Gastroesophageal sphincter (tissue), 4 donors: ENCODE data around the gene VSTM5. TPM values are rescaled to one million over a fixed set of nuclear protein-coding genes. Genes with fewer than 3 reads are reported as not detected.

ENCODE experiments used
- ATAC-seq: fragments of 150-250 bp; one replicate; pipeline ENCODE4 v1.9.1; 2016; ENCODE audit warnings: mild to moderate bottlenecking, moderate library complexity
- H3K27ac ChIP-seq, 4 donors: fragments of 200-600 bp; sonication (generic) in 3 of 4; 1 replicate in 3 of 4; 2 replicates in 1 of 4; pipeline ENCODE4 v1.5.1; 2016 to 2019
- H3K27me3 ChIP-seq: fragments of 200-600 bp; sonication (generic); one replicate; pipeline ENCODE4 v1.5.1; 2019
- H3K36me3 ChIP-seq, 2 donors: fragments of 200-600 bp; sonication (generic); one replicate each; pipeline ENCODE4 v1.5.1; 2019; ENCODE audit warnings: control low read depth in 1 of 2
- H3K4me1 ChIP-seq, 3 donors: fragments of 200-600 bp; sonication (generic); 1 replicate in 2 of 3; 2 replicates in 1 of 3; pipeline ENCODE4 v1.5.1; 2016 to 2019; ENCODE audit warnings: control low read depth in 2 of 3
- H3K4me3 ChIP-seq, 2 donors: fragments of 200-600 bp; sonication (generic); one replicate each; pipeline ENCODE4 v1.5.1; 2019; ENCODE audit warnings: mild to moderate bottlenecking in 1 of 2, moderate library complexity in 1 of 2
- H3K9me3 ChIP-seq, 3 donors: fragments of 200-600 bp; sonication (generic); one replicate each; pipeline ENCODE4 v1.5.1; 2017 to 2019; ENCODE audit warnings: control low read depth in 2 of 3
- EP300 ChIP-seq: sonication (generic); formaldehyde crosslinking; IDR thresholded peaks from one replicate; pipeline ENCODE4 v1.6.1; 2017; ENCODE audit warnings: antibody characterized with exemption, mild to moderate bottlenecking
- POLR2A ChIP-seq, 2 donors: fragments of 450-650 bp; IDR thresholded peaks; one replicate each; pipeline ENCODE4 v1.6.1; 2017; ENCODE audit warnings: antibody characterized with exemption in 2 of 2, mild to moderate bottlenecking in 2 of 2, moderate library complexity in 1 of 2
- POLR2AphosphoS5 ChIP-seq: sonication (generic); formaldehyde crosslinking; IDR thresholded peaks from one replicate; pipeline ENCODE4 v1.6.1; 2017; ENCODE audit warnings: antibody characterized with exemption
- WGBS, 2 donors: methylation state at CpG; one replicate each; pipeline ENCODE4 v1.1.5; 2018; ENCODE audit warnings: low coverage in 1 of 2; 5-methylcytosine and 5-hydroxymethylcytosine counted together
- total RNA-seq, 4 donors: library from RNA; depleted of rRNA; stranded (reverse); fragments of >200 nt; gene quantifications; one replicate each; pipeline ENCODE4 v1.1.0, GENCODE V29; 2016
- TF ChIP-seq, protein P1 (sequence below), 4 experiments: fragments of 200-600 bp in 2 of 4; fragments of 450-650 bp in 2 of 4; sonication (generic) in 1 of 4; IDR thresholded peaks; one replicate each; pipeline ENCODE4 v1.5.1; 2017 to 2019; ENCODE audit warnings: antibody characterized with exemption in 4 of 4, mild to moderate bottlenecking in 2 of 4, moderate library complexity in 2 of 4

Gene VSTM5
- total RNA-seq, 4 donors from 2014 or later, result 0.13 TPM; not detected in 3

DNA sequence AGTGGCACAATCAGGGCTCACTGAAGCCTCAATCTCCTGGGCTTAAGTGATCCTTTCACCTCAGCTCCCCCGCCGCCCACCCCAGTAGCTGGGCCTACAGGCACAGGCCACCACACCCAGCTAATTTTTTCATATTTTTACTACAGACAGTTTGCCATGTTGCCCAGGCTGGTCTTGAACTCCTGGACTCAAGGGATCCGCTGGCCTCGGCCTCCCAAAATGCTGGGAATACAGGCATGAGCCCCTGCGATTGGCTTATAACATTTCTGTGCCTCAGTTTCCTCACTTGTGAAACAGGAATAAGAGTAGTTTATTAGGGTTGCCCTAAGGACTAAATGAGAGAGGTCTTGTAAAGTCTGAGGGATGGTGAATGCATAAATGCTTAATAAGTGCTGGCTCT, 1.2 kb downstream of the VSTM5 start:
- whole genome bisulfite sequencing, 2 donors, result 100% methylated on average over 2 of the region's 5 CpGs; no CpG with 5 or more reads in 1 of the 2 donors
- no peak for ATAC-seq
- TF ChIP-seq EP300 (no peak), POLR2AphosphoS5 (no peak), POLR2A (IDR thresholded peaks at IDR 0.05) (no peak)
- TF ChIP-seq, protein P1, sequence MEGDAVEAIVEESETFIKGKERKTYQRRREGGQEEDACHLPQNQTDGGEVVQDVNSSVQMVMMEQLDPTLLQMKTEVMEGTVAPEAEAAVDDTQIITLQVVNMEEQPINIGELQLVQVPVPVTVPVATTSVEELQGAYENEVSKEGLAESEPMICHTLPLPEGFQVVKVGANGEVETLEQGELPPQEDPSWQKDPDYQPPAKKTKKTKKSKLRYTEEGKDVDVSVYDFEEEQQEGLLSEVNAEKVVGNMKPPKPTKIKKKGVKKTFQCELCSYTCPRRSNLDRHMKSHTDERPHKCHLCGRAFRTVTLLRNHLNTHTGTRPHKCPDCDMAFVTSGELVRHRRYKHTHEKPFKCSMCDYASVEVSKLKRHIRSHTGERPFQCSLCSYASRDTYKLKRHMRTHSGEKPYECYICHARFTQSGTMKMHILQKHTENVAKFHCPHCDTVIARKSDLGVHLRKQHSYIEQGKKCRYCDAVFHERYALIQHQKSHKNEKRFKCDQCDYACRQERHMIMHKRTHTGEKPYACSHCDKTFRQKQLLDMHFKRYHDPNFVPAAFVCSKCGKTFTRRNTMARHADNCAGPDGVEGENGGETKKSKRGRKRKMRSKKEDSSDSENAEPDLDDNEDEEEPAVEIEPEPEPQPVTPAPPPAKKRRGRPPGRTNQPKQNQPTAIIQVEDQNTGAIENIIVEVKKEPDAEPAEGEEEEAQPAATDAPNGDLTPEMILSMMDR (IDR thresholded peaks at IDR 0.05), result no peak
- Histone ChIP-seq H3K4me1 (peaks cover 0 to 18% (median 0%) of the 10 kb centered on the region in 3 donors), H3K36me3 (no peaks in the 10 kb centered on the region), H3K27ac (no peak overlapping the region), H3K9me3 (no peaks in the 10 kb centered on the region), H3K4me3 (no peak overlapping the region), H3K27me3 (no peaks in the 10 kb centered on the region)

DNA sequence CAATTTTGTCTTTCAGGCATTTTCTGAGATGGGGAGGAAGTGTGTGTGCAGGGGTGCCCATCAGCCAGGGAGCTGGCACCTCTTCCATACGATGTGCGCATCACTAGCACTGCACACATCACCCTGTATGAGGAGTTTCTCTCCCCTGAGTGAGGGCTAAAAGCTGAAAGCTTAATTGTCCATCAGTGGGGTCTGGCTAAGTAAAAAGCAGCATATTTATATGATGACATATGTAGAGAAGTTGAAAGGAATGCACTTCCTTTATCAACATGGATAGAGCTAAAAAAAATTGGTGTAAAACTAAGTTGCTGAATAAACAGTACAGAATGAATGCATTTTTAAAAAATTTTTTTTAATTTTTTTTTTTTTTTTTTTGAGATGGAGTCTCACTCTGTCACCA, 4.0 kb downstream of the VSTM5 start:
- Histone ChIP-seq H3K27ac (no peak overlapping the region), H3K4me3 (no peak overlapping the region), H3K4me1 (peaks cover 0 to 18% (median 0%) of the 10 kb centered on the region in 3 donors), H3K27me3 (no peaks in the 10 kb centered on the region), H3K9me3 (no peaks in the 10 kb centered on the region), H3K36me3 (no peaks in the 10 kb centered on the region)
- TF ChIP-seq POLR2A (IDR thresholded peaks at IDR 0.05), result no peak
- no peak for TF ChIP-seq POLR2AphosphoS5
- no peak for TF ChIP-seq EP300
- TF ChIP-seq, protein P1 (IDR thresholded peaks at IDR 0.05), result no peak
- no peak for ATAC-seq
- 65% methylated on average over 2 of the region's 2 CpGs; no CpG with 5 or more reads in 1 of the 2 donors for WGBS, 2 donors

DNA sequence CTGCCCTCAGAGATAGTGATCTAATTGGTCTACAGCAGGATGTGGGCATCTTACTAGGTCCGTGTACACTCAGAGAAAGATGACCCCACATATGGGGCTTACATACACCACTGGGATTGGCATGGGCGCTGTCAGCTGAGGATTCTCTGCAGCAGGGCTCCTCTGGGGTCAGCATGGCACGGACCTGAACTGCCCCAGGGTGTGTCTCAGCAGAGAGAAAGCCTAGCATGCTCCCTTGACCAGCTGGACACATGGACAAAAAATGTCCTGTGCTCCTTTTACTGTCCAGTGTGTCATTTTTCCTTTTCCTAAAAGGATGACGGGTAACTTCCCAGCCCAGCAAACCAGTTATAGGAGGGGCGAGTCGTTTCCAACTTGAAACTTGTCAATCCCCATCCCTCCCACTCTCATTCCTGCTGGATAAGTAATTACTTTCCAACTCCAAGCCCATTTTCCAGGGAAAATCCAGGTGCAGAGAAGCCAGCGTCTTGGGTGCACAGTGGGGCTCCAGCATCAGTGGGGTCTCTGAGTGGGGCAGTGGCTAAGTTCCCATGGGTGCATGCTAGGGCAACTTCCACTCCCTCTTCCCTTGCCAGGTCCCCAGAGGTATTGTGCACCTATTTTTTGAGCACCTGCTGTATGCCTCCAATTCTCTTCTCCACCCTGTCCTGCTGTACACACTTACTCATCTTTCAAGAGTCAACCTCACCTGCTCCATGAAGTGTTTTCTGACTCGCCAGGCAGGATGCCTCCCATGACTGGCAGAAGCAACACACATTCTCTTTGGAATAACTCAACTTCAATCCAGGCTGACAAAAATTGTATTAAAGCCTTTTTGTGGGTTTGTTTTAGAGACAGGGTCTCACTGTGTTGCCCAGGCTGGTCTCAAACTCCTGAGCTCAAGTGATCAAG, 5.0 kb downstream of the VSTM5 start:
- Histone ChIP-seq H3K4me3 (no peak overlapping the region), H3K36me3 (no peaks in the 10 kb centered on the region), H3K27ac (no peak overlapping the region), H3K4me1 (peaks cover 0 to 13% (median 0%) of the 10 kb centered on the region in 3 donors), H3K9me3 (no peaks in the 10 kb centered on the region), H3K27me3 (no peaks in the 10 kb centered on the region)
- 70 to 91% methylated on average over 5 to 7 of the region's 8 CpGs for WGBS, 2 donors
- no peak for ATAC-seq
- TF ChIP-seq, protein P1 (IDR thresholded peaks at IDR 0.05), result no peak
- TF ChIP-seq POLR2A (IDR thresholded peaks at IDR 0.05) (no peak), POLR2AphosphoS5 (no peak), EP300 (no peak)

DNA sequence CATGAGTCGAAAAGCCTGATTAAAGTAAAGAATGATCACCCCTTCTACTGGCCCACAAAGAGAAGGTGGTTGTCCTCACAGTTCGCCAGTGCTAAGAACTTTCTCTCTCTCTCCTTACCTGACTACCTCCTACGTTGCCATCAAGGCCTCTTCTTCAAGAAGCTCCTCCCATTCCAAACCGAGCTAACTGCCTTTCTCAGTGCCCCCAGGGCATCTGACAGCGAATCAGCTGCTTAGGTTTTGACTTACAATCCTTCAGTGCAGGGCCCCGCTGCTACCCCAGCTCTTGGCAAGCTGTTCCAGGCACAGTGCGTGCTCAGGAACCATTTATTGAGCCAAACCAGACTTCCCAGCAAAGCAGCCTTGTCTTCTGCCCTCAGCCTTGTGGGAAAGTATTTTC, 5.8 kb downstream of the VSTM5 start:
- no peaks in the 10 kb centered on the region for H3K36me3 ChIP-seq
- H3K4me1 ChIP-seq, result peaks cover 0 to 4% (median 0%) of the 10 kb centered on the region in 3 donors
- WGBS, 2 donors, result 72 to 73% methylated on average over 3 to 4 of the region's 7 CpGs
- no peak overlapping the region for H3K4me3 ChIP-seq
- H3K27ac ChIP-seq, result no peak overlapping the region
- H3K9me3 ChIP-seq, result no peaks in the 10 kb centered on the region
- no peaks in the 10 kb centered on the region for H3K27me3 ChIP-seq
- ATAC-seq, result no peak
- TF ChIP-seq, protein P1 (IDR thresholded peaks at IDR 0.05), result no peak

DNA sequence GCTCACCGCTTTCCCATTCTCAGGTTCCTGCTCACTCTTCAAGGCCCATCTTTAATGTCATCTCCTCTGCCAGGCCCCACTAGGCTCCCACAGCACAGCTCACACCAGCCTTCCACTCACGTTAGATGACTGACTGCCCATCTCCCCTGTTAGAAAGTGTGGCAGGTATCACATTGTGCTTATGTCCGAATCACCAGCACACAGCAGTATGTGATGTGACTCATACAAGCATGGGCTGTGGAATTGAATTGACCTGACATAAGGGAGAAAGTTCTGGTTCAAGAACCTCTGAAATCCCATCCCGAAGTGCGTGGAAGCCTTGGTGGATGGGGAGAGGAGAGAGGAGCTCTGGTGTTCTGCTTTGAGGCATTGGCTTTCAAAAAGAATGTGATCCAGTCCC, 6.5 kb downstream of the VSTM5 start:
- Histone ChIP-seq H3K36me3 (no peaks in the 10 kb centered on the region), H3K27me3 (no peaks in the 10 kb centered on the region), H3K9me3 (no peaks in the 10 kb centered on the region), H3K27ac (no peak overlapping the region), H3K4me3 (no peak overlapping the region), H3K4me1 (no peaks in the 10 kb centered on the region)
- 100% methylated on average over 1 to 4 of the region's 5 CpGs for WGBS, 2 donors
- TF ChIP-seq POLR2AphosphoS5 (no peak), EP300 (no peak), POLR2A (IDR thresholded peaks at IDR 0.05) (no peak)
- TF ChIP-seq, protein P1 (IDR thresholded peaks at IDR 0.05), result no peak
- ATAC-seq, result no peak
